HEK293 (cell line): ENCODE data around the gene SUOX.
"Not testable (repeated sequence)": the region's sequence is repeated elsewhere in the genome, so short reads cannot be mapped to it uniquely, and the experiment has no call there.

Source experiments
- CTCF ChIA-PET: fragments of 350-600 bp; formaldehyde crosslinking; extraction: SDS; loops from one replicate; lab custom pipeline; 2021; ENCODE audit warnings: antibody characterized with exemption; lab: Yijun Ruan, JAX
- POLR2A ChIA-PET: fragments of 300-600 bp; formaldehyde crosslinking; extraction: SDS; loops from one replicate; lab custom pipeline; 2020; ENCODE audit warnings: antibody characterized with exemption, inconsistent platforms; lab: Yijun Ruan, JAX
- H3K27ac ChIP-seq: fragments of 200-500 bp; sonication (Bioruptor generic); 2 replicates; pipeline ENCODE4 v1.5.1; 2014; ENCODE audit warnings: low read depth, low read length, control low read depth, inconsistent platforms; ENCODE audit errors: extremely low read depth
- H3K36me3 ChIP-seq, 2 experiments: fragments of 200-500 bp in 1 of 2; sonication (Bioruptor generic) in 1 of 2; 1 replicate in 1 of 2; 2 replicates in 1 of 2; pipeline ENCODE4 v1.5.1; 2014 to 2017; ENCODE audit warnings: inconsistent platforms in 2 of 2, low read length in 2 of 2; ENCODE audit not compliant: control insufficient read depth in 2 of 2, insufficient read depth in 1 of 2
- H3K4me1 ChIP-seq: fragments of 200-500 bp; sonication (Bioruptor generic); 2 replicates; pipeline ENCODE4 v1.5.1; 2014; ENCODE audit warnings: mild to moderate bottlenecking, low read length, inconsistent platforms; ENCODE audit not compliant: control insufficient read depth, insufficient read depth
- H3K4me3 ChIP-seq: 2 replicates; pipeline ENCODE4 v1.5.1; 2011; ENCODE audit warnings: low read depth, mild to moderate bottlenecking, control low read depth, low read length, moderate library complexity
- H3K9me3 ChIP-seq: fragments of 200-500 bp; sonication (Bioruptor generic); 2 replicates; pipeline ENCODE4 v1.5.1; 2014; ENCODE audit warnings: low read depth, low read length, inconsistent platforms; ENCODE audit not compliant: control insufficient read depth, insufficient read depth
- IKZF3 ChIP-seq: fragments of 450-650 bp; IDR thresholded peaks from 2 replicates; pipeline ENCODE4 v1.5.0; 2018; ENCODE audit warnings: missing biosample characterization, mild to moderate bottlenecking, missing genetic modification characterization, moderate library complexity
- KLF16 ChIP-seq: fragments of 450-650 bp; formaldehyde crosslinking; IDR thresholded peaks from 2 replicates; pipeline ENCODE4 v1.5.1; 2017; ENCODE audit warnings: missing biosample characterization, missing genetic modification characterization
- MEIS1 ChIP-seq: sonication (generic); formaldehyde crosslinking; IDR thresholded peaks from 2 replicates; pipeline ENCODE4 v1.8.1; 2022; ENCODE audit warnings: missing genetic modification reagents, mild to moderate bottlenecking, borderline replicate concordance
- PRDM1 ChIP-seq: fragments of 450-650 bp; formaldehyde crosslinking; IDR thresholded peaks from 2 replicates; pipeline ENCODE4; 2016; ENCODE audit warnings: missing biosample characterization, missing genetic modification characterization
- RBAK ChIP-seq: fragments of 450-650 bp; formaldehyde crosslinking; IDR thresholded peaks from 2 replicates; pipeline ENCODE4 v1.5.1; 2016; ENCODE audit warnings: missing biosample characterization, missing genetic modification characterization
- SETDB1 ChIP-seq: IDR thresholded peaks from one replicate; pipeline ENCODE4 v1.6.1; 2017; ENCODE audit warnings: mild to moderate bottlenecking, low read length, moderate library complexity, mixed read lengths; ENCODE audit not compliant: insufficient read length
- ZBTB20 ChIP-seq: fragments of 450-650 bp; formaldehyde crosslinking; IDR thresholded peaks from 2 replicates; pipeline ENCODE4 v1.5.1; 2016; ENCODE audit warnings: missing biosample characterization, missing genetic modification characterization
- ZNF16 ChIP-seq: fragments of 450-650 bp; formaldehyde crosslinking; IDR thresholded peaks from 2 replicates; pipeline ENCODE4 v1.5.1; 2016; ENCODE audit warnings: low read depth, missing biosample characterization, missing genetic modification characterization
- ZNF24 ChIP-seq: fragments of 450-650 bp; formaldehyde crosslinking; IDR thresholded peaks from 2 replicates; pipeline ENCODE4 v1.5.1; 2016; ENCODE audit warnings: missing biosample characterization, missing genetic modification characterization
- ZNF266 ChIP-seq: fragments of 450-650 bp; formaldehyde crosslinking; IDR thresholded peaks from 2 replicates; pipeline ENCODE4 v1.5.1; 2016; ENCODE audit warnings: missing biosample characterization, missing genetic modification characterization, low read depth
- ZNF558 ChIP-seq: fragments of 450-650 bp; formaldehyde crosslinking; IDR thresholded peaks from 2 replicates; pipeline ENCODE4 v1.5.1; 2016; ENCODE audit warnings: missing biosample characterization, missing genetic modification characterization
- ZNF623 ChIP-seq: fragments of 450-650 bp; formaldehyde crosslinking; IDR thresholded peaks from 2 replicates; pipeline ENCODE4 v1.5.1; 2016; ENCODE audit warnings: missing biosample characterization, missing genetic modification characterization
- ZNF791 ChIP-seq: fragments of 450-650 bp; formaldehyde crosslinking; IDR thresholded peaks from 2 replicates; pipeline ENCODE4 v1.5.1; 2016; ENCODE audit warnings: missing biosample characterization, missing genetic modification characterization
- TF ChIP-seq, protein P1 (sequence below): fragments of 450-650 bp; formaldehyde crosslinking; IDR thresholded peaks from 2 replicates; pipeline ENCODE4 v1.5.1; 2016; ENCODE audit warnings: missing biosample characterization, missing genetic modification characterization
- TF ChIP-seq, protein P2 (sequence below): fragments of 450-650 bp; formaldehyde crosslinking; IDR thresholded peaks from 2 replicates; pipeline ENCODE4 v1.5.1; 2016; ENCODE audit warnings: missing biosample characterization, missing genetic modification characterization
- TF ChIP-seq, protein P3 (sequence below): fragments of 450-650 bp; formaldehyde crosslinking; IDR thresholded peaks from 2 replicates; pipeline ENCODE4 v1.5.1; 2016; ENCODE audit warnings: missing biosample characterization, missing genetic modification characterization
- TF ChIP-seq, protein P4 (sequence below): fragments of 450-650 bp; formaldehyde crosslinking; IDR thresholded peaks from 2 replicates; pipeline ENCODE4 v1.5.1; 2016; ENCODE audit warnings: missing biosample characterization, missing genetic modification characterization
- TF ChIP-seq, protein P5 (sequence below): sonication (generic); formaldehyde crosslinking; IDR thresholded peaks from 2 replicates; pipeline ENCODE4 v1.8.1; 2022; ENCODE audit warnings: mild to moderate bottlenecking, moderate library complexity, missing genetic modification reagents

Gene SUOX

DNA sequence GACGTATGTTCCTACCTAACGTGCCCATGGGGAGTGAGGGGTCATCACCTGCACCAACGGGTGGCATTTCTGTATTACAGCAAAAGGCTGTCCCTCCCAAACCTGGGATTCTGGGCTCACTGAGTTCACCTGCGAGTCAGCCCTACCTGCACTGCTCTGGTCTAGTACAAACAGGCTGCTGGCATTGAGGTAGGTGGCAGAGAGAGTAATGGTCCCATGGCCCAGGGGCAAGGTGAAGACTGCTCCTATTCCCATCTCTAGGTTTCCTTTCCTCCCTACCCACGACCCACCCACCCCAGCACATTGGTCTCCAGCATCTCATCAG lies 421 bp downstream of the SUOX start (continued):
- TF ChIP-seq, protein P1, sequence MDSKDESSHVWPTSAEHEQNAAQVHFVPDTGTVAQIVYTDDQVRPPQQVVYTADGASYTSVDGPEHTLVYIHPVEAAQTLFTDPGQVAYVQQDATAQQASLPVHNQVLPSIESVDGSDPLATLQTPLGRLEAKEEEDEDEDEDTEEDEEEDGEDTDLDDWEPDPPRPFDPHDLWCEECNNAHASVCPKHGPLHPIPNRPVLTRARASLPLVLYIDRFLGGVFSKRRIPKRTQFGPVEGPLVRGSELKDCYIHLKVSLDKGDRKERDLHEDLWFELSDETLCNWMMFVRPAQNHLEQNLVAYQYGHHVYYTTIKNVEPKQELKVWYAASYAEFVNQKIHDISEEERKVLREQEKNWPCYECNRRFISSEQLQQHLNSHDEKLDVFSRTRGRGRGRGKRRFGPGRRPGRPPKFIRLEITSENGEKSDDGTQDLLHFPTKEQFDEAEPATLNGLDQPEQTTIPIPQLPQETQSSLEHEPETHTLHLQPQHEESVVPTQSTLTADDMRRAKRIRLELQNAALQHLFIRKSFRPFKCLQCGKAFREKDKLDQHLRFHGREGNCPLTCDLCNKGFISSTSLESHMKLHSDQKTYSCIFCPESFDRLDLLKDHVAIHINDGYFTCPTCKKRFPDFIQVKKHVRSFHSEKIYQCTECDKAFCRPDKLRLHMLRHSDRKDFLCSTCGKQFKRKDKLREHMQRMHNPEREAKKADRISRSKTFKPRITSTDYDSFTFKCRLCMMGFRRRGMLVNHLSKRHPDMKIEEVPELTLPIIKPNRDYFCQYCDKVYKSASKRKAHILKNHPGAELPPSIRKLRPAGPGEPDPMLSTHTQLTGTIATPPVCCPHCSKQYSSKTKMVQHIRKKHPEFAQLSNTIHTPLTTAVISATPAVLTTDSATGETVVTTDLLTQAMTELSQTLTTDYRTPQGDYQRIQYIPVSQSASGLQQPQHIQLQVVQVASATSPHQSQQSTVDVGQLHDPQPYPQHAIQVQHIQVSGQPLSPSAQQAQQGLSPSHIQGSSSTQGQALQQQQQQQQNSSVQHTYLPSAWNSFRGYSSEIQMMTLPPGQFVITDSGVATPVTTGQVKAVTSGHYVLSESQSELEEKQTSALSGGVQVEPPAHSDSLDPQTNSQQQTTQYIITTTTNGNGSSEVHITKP (tag by site-specific recombination) = no peak
- TF ChIP-seq PRDM1 (tag by site-specific recombination) (no peak), MEIS1 (CRISPR knock-in tag) (no peak), ZNF791 (tag by site-specific recombination) (no peak), SETDB1 (no peak)
- TF ChIP-seq, protein P2, sequence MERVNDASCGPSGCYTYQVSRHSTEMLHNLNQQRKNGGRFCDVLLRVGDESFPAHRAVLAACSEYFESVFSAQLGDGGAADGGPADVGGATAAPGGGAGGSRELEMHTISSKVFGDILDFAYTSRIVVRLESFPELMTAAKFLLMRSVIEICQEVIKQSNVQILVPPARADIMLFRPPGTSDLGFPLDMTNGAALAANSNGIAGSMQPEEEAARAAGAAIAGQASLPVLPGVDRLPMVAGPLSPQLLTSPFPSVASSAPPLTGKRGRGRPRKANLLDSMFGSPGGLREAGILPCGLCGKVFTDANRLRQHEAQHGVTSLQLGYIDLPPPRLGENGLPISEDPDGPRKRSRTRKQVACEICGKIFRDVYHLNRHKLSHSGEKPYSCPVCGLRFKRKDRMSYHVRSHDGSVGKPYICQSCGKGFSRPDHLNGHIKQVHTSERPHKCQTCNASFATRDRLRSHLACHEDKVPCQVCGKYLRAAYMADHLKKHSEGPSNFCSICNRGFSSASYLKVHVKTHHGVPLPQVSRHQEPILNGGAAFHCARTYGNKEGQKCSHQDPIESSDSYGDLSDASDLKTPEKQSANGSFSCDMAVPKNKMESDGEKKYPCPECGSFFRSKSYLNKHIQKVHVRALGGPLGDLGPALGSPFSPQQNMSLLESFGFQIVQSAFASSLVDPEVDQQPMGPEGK (tag by site-specific recombination) = peak; percentile 7; the same call in 1 of the 2 replicates
- TF ChIP-seq, protein P3, sequence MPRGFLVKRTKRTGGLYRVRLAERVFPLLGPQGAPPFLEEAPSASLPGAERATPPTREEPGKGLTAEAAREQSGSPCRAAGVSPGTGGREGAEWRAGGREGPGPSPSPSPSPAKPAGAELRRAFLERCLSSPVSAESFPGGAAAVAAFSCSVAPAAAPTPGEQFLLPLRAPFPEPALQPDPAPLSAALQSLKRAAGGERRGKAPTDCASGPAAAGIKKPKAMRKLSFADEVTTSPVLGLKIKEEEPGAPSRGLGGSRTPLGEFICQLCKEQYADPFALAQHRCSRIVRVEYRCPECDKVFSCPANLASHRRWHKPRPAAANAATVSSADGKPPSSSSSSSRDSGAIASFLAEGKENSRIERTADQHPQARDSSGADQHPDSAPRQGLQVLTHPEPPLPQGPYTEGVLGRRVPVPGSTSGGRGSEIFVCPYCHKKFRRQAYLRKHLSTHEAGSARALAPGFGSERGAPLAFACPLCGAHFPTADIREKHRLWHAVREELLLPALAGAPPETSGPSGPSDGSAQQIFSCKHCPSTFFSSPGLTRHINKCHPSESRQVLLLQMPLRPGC = no peak

DNA sequence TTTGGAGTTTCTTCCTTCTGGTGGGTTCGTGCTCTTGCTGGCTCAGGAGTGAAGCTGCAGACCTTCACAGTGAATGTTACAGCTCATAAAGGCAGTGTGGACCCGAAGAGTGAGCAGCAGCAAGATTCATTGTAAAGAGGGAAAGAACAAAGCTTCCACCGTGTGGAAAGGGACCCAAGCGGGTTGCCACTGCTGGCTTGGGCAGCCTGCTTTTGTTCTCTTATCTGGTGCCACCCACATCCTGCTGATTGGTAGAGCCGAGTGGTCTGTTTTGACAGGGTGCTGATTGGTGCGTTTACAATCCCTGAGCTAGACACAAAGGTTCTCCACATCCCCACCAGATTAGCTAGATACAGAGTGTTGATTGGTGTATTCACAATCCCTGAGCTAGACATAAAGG lies 2.4 kb downstream of the SUOX start:
- CTCF ChIA-PET = interaction anchor here (1.2 to 4.8 kb wide), 2 partner anchors 30 to 40 kb away, joined by 7 to 46 read pairs; no protein-coding TSS in a partner anchor
- POLR2A ChIA-PET, H3K9me3 ChIP-seq: not testable (repeated sequence)

DNA sequence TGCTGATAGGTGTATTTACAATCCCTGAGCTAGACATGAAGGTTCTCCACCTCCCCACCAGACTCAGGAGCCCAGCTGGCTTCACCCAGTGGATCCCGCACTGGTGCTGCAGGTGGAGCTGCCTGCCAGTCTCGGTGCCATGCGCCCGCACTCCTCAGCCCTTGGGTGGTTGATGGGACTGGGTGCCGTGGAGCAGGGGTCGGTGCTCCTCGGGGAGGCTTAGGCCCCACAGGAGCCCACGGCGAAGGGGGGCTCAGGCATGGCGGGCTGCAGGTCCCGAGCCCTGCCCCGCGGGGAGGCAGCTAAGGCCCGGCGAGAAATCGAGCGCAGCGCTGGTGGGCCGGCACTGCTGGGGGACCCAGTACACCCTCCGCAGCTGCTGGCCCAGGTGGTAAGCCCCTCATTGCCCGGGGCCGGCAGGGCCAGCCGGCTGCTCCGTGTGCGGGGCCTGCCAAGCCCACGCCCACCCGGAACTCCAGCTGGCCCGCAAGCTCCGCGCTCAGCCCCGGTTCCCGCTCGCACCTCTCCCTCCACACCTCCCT lies 3.0 kb downstream of the SUOX start:
- H3K27ac ChIP-seq, H3K4me1 ChIP-seq, POLR2A ChIA-PET, H3K4me3 ChIP-seq, H3K9me3 ChIP-seq: not testable (repeated sequence)
- H3K36me3 ChIP-seq = peaks cover 0 to 34% of the 10 kb centered on the region in 2 experiments; a peak in 2 of 3 replicates
- CTCF ChIA-PET = interaction anchor here (0.6 to 4.8 kb wide), 2 partner anchors 39 to 91 kb away, joined by 4 to 46 read pairs; no protein-coding TSS in a partner anchor

More for the DNA sequence above, 2.4 kb downstream of the SUOX start:
- H3K36me3 ChIP-seq = peaks cover 0 to 33% of the 10 kb centered on the region in 2 experiments
- H3K4me1 ChIP-seq, H3K4me3 ChIP-seq, H3K27ac ChIP-seq: not testable (repeated sequence)

DNA sequence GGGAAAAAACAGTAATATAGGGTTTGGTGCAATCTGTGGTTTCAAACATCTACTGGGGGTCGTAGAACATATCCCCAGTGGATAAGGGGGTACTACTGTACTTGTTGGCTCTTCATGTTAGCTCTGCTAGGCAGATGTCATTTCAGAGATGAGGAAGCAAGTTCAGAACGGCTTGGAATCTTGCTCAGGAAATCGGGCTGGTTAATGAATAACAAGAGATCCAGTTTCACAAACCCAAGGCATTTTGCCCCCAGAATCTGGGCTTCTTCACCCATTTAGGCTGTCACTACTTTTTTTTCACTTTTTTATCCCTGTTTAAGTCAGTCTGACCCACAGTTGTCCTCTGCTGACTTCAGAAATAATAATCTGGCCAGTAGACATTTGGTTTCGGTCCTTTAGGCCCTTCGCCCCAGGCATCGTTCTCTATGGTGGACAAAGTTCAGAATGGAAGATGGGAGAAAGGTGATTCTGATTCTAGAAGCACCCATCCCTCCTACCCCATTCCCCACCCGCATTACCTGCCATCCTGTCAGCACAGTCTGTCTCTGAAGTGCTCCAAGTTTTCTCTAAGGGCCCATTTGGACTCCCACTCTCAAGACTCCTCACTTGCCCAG lies 4.5 kb downstream of the SUOX start:
- no peaks in the 10 kb centered on the region; the same call in 1 of the 2 replicates for H3K4me1 ChIP-seq
- no peaks in the 10 kb centered on the region for H3K9me3 ChIP-seq
- no peak overlapping the region for H3K4me3 ChIP-seq
- H3K36me3 ChIP-seq = peaks cover 0 to 29% of the 10 kb centered on the region in 2 experiments; a peak in 2 of 3 replicates
- CTCF ChIA-PET = interaction anchor here (1.1 kb wide), 1 partner anchor 12 kb away, joined by 3 read pairs; no protein-coding TSS in a partner anchor
- TF ChIP-seq ZNF623 (tag by site-specific recombination) (no peak), RBAK (tag by site-specific recombination) (no peak), ZBTB20 (tag by site-specific recombination) (no peak), ZNF16 (tag by site-specific recombination) (no peak), KLF16 (no peak), ZNF266 (tag by site-specific recombination) (no peak), ZNF558 (tag by site-specific recombination) (no peak), ZNF24 (no peak), IKZF3 (tag by site-specific recombination) (no peak)
- TF ChIP-seq, protein P4, sequence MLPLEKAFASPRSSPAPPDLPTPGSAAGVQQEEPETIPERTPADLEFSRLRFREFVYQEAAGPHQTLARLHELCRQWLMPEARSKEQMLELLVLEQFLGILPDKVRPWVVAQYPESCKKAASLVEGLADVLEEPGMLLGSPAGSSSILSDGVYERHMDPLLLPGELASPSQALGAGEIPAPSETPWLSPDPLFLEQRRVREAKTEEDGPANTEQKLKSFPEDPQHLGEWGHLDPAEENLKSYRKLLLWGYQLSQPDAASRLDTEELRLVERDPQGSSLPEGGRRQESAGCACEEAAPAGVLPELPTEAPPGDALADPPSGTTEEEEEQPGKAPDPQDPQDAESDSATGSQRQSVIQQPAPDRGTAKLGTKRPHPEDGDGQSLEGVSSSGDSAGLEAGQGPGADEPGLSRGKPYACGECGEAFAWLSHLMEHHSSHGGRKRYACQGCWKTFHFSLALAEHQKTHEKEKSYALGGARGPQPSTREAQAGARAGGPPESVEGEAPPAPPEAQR (tag by site-specific recombination) = no peak
- TF ChIP-seq, protein P5, sequence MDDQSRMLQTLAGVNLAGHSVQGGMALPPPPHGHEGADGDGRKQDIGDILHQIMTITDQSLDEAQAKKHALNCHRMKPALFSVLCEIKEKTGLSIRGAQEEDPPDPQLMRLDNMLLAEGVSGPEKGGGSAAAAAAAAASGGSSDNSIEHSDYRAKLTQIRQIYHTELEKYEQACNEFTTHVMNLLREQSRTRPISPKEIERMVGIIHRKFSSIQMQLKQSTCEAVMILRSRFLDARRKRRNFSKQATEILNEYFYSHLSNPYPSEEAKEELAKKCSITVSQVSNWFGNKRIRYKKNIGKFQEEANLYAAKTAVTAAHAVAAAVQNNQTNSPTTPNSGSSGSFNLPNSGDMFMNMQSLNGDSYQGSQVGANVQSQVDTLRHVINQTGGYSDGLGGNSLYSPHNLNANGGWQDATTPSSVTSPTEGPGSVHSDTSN (CRISPR knock-in tag) = no peak
- POLR2A ChIA-PET = no interaction called here
- H3K27ac ChIP-seq = no peak overlapping the region
